HG03521 (cell line): ENCODE results near the gene CENPM.
"Not testable (repeated sequence)": the region's sequence is repeated elsewhere in the genome, so short reads cannot be mapped to it uniquely, and the experiment has no call there.

Source experiments
- ATAC-seq: cut with Tn5 transposase; IDR thresholded peaks from one replicate; pipeline ENCODE4 v1.9.1; 2021; ENCODE audit warnings: mild to moderate bottlenecking, moderate library complexity; ENCODE audit not compliant: unreplicated experiment

CENPM gene

DNA sequence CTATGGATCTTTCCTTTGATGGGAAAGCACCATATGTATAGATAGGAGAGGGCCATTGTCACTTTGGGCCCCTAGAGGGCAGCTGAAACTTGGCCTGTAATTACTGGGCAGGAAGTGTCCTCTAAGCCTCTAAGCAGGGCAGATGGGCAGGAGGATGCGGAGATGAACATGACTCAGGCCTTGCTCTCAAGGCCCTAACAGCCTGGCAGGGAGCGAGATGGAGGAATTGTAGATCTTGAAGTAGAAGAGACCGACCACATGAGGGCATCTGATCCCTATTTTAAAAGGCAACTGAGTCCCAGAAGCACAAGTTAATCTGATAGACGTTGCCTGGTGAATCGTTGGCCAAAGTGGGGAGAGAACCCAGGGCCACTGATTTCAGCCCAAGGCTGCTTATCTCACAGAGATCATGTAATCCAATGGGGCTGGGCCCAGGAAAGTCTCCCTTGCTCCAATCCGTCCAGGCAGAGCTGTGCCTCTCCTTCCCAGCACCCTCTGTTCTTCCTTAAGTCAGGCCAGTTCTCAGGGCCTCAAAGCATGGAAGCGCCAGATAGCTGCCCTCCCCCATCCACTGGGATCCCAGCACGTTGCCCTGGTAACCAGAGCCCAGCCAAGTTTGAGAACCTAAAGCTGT lies 19.8 kb upstream of the CENPM start:
- no peak for ATAC-seq

DNA sequence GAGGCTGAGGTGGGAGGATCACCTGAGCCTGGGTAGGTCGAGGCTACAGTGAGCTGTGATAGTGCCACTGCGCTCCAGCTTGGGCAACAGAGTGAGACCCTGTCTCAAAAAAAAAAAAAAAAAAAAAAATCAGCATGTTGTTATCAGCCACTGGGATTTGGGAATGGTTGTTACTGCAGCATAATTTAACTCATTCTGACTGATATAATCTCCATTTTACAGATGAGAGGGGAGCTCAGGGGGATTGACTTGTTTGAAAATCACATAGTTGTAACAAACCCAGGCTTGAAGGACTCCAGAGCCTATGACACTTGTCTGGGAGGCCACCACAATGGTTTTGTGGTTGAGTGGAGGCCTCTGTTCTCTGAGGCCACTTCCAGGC lies 19.3 kb upstream of the CENPM start:
- no peak for ATAC-seq

- ATAC-seq = no peak
Observed at GRCh38 chr22:41964112-41964491, 17.1 kb upstream of the CENPM start.

DNA sequence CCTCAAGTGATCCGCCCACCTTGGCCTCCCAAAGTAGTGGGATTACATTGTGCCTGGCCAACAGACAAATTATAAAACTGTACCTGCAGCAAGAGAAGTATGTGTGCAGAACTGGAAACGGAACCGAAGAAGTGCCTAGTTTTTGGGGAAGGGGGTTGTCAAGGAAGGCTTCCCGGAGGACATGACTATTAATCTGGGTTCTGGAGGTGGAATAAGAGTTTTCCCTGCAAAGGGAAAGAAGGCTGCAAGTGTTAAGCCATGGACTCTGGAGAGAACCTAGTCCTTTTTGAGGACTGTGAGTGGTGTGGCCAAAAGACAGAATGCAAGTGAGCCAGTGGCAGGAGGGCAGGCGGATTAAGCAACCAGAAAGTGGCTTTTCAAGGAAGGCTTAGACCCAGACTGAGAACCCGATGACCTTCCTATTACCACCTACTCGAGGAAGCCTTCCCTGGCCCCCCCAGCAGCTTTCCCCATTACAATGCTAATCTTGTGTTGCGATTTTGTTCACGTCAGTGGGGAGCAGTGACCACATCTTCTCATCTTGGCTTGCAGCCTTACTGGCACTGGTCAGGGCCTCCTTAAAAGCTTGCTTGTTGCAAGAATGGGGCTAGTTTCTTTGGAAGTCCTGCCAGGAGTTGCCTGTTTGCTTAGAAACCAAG lies 16.6 kb upstream of the CENPM start:
- no peak for ATAC-seq

- no peak for ATAC-seq
Observed at GRCh38 chr22:41957941-41958556, 11.1 kb upstream of the CENPM start.

DNA sequence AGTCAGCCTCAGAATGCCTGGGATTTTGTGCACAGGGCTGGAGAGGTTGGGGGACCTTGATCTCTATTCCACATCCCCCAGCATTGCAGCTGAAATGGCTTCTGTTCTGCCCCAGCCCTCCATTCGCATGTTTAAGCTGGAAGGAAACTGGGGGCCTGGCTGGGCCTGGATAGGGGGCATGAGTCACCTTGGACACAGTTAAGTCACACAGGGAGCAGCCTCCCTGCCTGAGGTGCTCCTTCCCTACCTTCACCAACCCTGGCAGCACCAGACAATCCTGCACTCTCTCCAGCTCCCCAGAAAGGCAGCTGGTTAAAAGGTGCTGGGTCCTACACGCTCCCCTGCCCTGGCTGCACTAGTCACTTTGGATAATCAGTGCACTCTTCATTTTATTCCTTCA lies 5.8 kb upstream of the CENPM start:
- no peak for ATAC-seq

- no peak for ATAC-seq
Observed at GRCh38 chr22:41951898-41952474, 5.0 kb upstream of the CENPM start, which contains the start of gene SMIM45. TSS of gene SMIM45 (plus strand) at chr22:41952150.

GRCh38 chr22:41949297-41949965 lies 2.5 kb upstream of the CENPM start:
- ATAC-seq = no peak

- ATAC-seq = not testable (repeated sequence)
Observed at GRCh38 chr22:41948928-41949296, 2.0 kb upstream of the CENPM start.

- no peak for ATAC-seq
Observed at GRCh38 chr22:41948142-41948541, 1.2 kb upstream of the CENPM start.

- no peak for ATAC-seq
Observed at GRCh38 chr22:41947424-41948080, 600 bp upstream of the CENPM start.

- ATAC-seq = no peak
Observed at GRCh38 chr22:41943661-41944209, 3.2 kb downstream of the CENPM start.

- no peak for ATAC-seq
Observed at GRCh38 chr22:41940832-41941765, 5.9 kb downstream of the CENPM start.

DNA sequence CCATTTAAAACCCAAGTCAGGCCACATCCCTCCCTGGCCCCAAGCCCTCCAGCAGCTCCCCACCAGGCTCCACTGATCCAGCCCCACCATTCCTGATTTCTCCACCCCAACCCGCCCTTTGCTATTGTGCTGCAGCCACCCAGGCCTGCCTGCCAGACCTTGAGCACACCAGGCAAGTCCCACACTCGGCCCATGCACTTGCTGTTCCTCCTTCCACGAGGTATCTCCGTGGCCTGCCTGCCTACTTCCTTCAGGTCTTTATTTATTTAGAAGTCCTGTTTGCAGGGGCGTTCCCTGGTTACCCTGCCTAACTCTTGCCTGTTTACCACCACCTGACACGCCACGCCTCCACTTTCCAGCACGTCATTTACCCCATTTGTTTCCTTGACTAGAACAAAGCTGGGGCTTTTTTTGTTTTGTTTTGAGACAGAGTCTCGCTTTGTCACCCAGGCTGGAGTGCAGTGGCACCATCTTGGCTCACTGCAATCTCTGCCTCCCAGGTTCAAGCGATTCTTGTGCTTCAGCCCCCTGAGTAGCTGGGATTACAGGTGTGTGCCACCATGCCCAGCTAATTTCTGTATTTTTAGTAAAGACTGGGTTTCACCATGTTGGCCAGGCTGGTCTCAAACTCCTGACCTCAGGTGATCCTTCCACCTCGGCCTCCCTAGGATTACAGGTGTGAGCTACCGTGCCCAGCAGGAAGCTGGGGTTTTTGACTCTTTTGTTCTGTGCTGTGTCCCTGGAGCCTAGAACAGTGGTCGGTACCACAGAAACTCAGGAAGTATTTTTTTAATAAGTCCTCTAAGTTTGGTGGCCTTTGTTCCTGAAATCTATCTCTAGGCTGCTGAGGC lies 6.7 kb downstream of the CENPM start:
- peak; percentile 58 for ATAC-seq

GRCh38 chr22:41936894-41937169 lies 10.1 kb downstream of the CENPM start:
- no peak for ATAC-seq

- ATAC-seq = no peak
Observed at GRCh38 chr22:41935509-41935908, 11.4 kb downstream of the CENPM start.

DNA sequence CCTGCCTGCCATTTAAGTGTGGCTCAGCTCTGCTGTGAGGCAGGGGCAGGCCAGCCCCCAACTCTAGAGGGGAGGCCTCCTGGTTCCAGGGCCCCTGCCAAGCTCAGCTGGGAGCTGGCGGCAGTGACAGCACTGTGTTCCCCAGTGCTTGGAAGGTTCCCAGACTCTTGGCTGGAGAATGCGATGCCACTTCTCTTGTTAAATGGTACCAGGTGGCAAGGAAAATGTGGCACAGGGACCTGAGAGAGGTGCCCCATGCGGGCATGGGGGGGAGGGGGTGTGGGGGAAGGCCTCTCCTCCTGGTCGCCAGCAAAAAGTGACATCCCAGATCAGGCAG lies 12.0 kb downstream of the CENPM start:
- ATAC-seq = no peak

DNA sequence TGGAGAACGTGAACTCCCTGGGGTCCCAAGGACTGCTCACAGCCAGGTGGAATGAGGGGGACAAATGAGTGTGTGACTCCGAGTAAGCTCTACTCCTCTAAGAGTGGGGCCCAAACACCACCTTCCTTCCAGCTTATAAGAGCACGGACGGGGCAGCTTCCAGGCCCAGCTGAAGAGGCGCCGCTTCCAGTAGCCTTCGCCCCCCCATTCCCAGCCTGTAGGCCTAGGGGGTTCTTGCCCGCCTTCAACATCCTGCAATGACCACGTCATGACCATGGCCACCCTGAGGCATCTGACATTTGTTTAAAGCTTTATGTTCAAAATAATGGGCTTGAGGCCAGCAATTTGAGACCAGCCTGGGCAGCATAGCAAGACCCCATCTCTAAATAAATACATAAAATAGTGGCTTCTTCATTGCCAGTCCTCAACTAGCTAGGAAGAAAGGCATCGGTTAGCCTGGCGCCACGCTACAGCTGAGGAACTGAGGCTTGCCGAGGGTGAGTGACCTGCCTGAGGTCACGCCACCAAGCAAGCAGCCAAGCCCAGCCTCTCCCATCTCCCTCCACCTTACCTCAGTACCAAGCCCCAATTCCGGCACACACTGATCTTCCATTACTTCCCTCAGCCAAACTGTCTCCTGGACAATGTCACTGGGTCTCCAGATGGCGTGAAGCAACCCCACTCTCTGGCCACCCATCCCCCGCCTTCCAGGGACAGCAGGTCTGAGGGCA lies 12.5 kb downstream of the CENPM start:
- ATAC-seq = no peak
